HepG2 (cell line): Measurements from ENCODE around the gene TUBA4B. TPM values are rescaled to one million over a fixed set of nuclear protein-coding genes. Genes with fewer than 3 reads are reported as not detected.

Experiments used
- AHR ChIP-seq: IDR thresholded peaks from 2 replicates; pipeline ENCODE4 v1.6.1; 2018; ENCODE audit warnings: missing genetic modification reagents, missing compliant biosample characterization
- ATM ChIP-seq: fragments of 450-650 bp; IDR thresholded peaks from 2 replicates; pipeline ENCODE4 v1.7.1; 2017; ENCODE audit warnings: mild to moderate bottlenecking, borderline replicate concordance
- CENPT ChIP-seq: sonication (generic); formaldehyde crosslinking; IDR thresholded peaks from 2 replicates; pipeline ENCODE4 v1.8.0; 2022; ENCODE audit warnings: low read depth, mild to moderate bottlenecking, moderate library complexity, missing genetic modification reagents
- E2F1 ChIP-seq: sonication (generic); formaldehyde crosslinking; IDR thresholded peaks from 2 replicates; pipeline ENCODE4 v1.5.0; 2020; ENCODE audit warnings: missing genetic modification reagents
- KDM3A ChIP-seq: IDR thresholded peaks from 2 replicates; pipeline ENCODE4 v1.6.1; 2018; ENCODE audit warnings: low read depth, missing compliant biosample characterization
- MEIS2 ChIP-seq: sonication (generic); formaldehyde crosslinking; IDR thresholded peaks from 2 replicates; pipeline ENCODE4 v1.9.0; 2021; ENCODE audit warnings: mild to moderate bottlenecking, missing genetic modification reagents
- MLLT10 ChIP-seq: sonication (generic); formaldehyde crosslinking; IDR thresholded peaks from 2 replicates; pipeline ENCODE4 v1.4.0; 2020; ENCODE audit warnings: missing genetic modification reagents
- TMF1 ChIP-seq: sonication (generic); formaldehyde crosslinking; IDR thresholded peaks from 2 replicates; pipeline ENCODE4 v1.8.1; 2022; ENCODE audit warnings: low read depth, missing genetic modification reagents
- ZFAT ChIP-seq: sonication (generic); formaldehyde crosslinking; conservative IDR thresholded peaks from 2 replicates; pipeline ENCODE4 v1.8.1; 2023; ENCODE audit warnings: missing genetic modification reagents, inconsistent platforms
- ZKSCAN8 ChIP-seq: IDR thresholded peaks from 2 replicates; pipeline ENCODE4 v1.6.1; 2016; ENCODE audit warnings: borderline replicate concordance, missing genetic modification reagents, missing compliant biosample characterization
- ZNF343 ChIP-seq: sonication (generic); formaldehyde crosslinking; IDR thresholded peaks from 2 replicates; pipeline ENCODE4 v1.4.0; 2020; ENCODE audit warnings: mild to moderate bottlenecking, missing genetic modification reagents
- ZNF496 ChIP-seq: sonication (generic); formaldehyde crosslinking; IDR thresholded peaks from 2 replicates; pipeline ENCODE4 v1.8.1; 2023; ENCODE audit warnings: mild to moderate bottlenecking, moderate library complexity, missing genetic modification reagents; ENCODE audit not compliant: insufficient replicate concordance
- ZNF7 ChIP-seq: IDR thresholded peaks from 2 replicates; pipeline ENCODE4 v1.6.1; 2016; ENCODE audit warnings: missing biosample characterization, missing genetic modification reagents
- ZNF772 ChIP-seq: sonication (generic); formaldehyde crosslinking; IDR thresholded peaks from 2 replicates; pipeline ENCODE4 v1.5.0; 2020; ENCODE audit warnings: mild to moderate bottlenecking, missing genetic modification reagents
- ZSCAN29 ChIP-seq: sonication (generic); formaldehyde crosslinking; conservative IDR thresholded peaks from 2 replicates; pipeline ENCODE4 v1.4.0; 2020; ENCODE audit warnings: mild to moderate bottlenecking, missing genetic modification reagents
- polyA plus RNA-seq, 8 experiments: library from polyadenylated mRNA; depleted of rRNA in 3 of 8; stranded (reverse) in 7 of 8; unstranded in 1 of 8; fragments of >200 nt; fragmentation: Illumina TruSeq in 4 of 8; extraction: Trizol in 4 of 8; gene quantifications; 2 replicates each; pipeline versions ENCODE4 v1.2.1 to v1.2.3, GENCODE V29; 2011 to 2016; ENCODE audit warnings: low read depth in 4 of 8, missing spikeins in 1 of 8, mixed read lengths in 1 of 8; ENCODE audit not compliant: insufficient read depth in 1 of 8
- total RNA-seq, 5 experiments: library from RNA; depleted of rRNA; stranded (reverse); fragments of >200 nt; fragmentation: Illumina TruSeq; extraction: Trizol; gene quantifications; 2 replicates each; pipeline ENCODE4 v1.2.3, GENCODE V29; 2016; ENCODE audit warnings: low read depth in 1 of 5
- TF ChIP-seq, protein P1 (sequence below): sonication (generic); formaldehyde crosslinking; IDR thresholded peaks from 2 replicates; pipeline ENCODE4 v1.9.0; 2022; ENCODE audit warnings: missing genetic modification reagents, mild to moderate bottlenecking, borderline replicate concordance
- TF ChIP-seq, protein P2 (sequence below): sonication (generic); formaldehyde crosslinking; IDR thresholded peaks from 2 replicates; pipeline ENCODE4 v1.4.0; 2020; ENCODE audit warnings: low read depth, mild to moderate bottlenecking, missing genetic modification reagents
- TF ChIP-seq, protein P3 (sequence below): sonication (generic); formaldehyde crosslinking; IDR thresholded peaks from 2 replicates; pipeline ENCODE4 v1.4.0; 2020; ENCODE audit warnings: missing genetic modification reagents

The TUBA4B gene
- total and polyA plus RNA-seq, 2 of the 13 experiments (the other 11 are each of a cell fraction or from before 2014, with no cell fraction given), result 0.18 to 0.22 TPM

- TF ChIP-seq, protein P1, sequence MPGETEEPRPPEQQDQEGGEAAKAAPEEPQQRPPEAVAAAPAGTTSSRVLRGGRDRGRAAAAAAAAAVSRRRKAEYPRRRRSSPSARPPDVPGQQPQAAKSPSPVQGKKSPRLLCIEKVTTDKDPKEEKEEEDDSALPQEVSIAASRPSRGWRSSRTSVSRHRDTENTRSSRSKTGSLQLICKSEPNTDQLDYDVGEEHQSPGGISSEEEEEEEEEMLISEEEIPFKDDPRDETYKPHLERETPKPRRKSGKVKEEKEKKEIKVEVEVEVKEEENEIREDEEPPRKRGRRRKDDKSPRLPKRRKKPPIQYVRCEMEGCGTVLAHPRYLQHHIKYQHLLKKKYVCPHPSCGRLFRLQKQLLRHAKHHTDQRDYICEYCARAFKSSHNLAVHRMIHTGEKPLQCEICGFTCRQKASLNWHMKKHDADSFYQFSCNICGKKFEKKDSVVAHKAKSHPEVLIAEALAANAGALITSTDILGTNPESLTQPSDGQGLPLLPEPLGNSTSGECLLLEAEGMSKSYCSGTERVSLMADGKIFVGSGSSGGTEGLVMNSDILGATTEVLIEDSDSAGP, result peak; percentile 95
- TF ChIP-seq KDM3A (CRISPR knock-in tag), result no peak; the same call in 1 of the 2 replicates
- TF ChIP-seq AHR (CRISPR knock-in tag), result peak; percentile 94
- TF ChIP-seq MLLT10 (CRISPR knock-in tag), result no peak
- TF ChIP-seq ZNF343 (CRISPR knock-in tag), result 0 out of 2 replicates have a peak, but pooled peaks have one; percentile 88
- TF ChIP-seq ZNF496 (CRISPR knock-in tag), result no peak
- peak; percentile 87; the same call in 1 of the 2 replicates for TF ChIP-seq ZKSCAN8 (CRISPR knock-in tag)
- TF ChIP-seq ZFAT, result 0 out of 2 replicates have a peak, but pooled peaks have one; percentile 47
- TF ChIP-seq ATM, result 0 out of 2 replicates have a peak, but pooled peaks have one; percentile 12
- peak; percentile 73; the same call in 1 of the 2 replicates for TF ChIP-seq MEIS2 (CRISPR knock-in tag)
- TF ChIP-seq ZSCAN29 (CRISPR knock-in tag), result peak; percentile 65; the same call in 1 of the 2 replicates
- TF ChIP-seq E2F1 (CRISPR knock-in tag), result no peak
- TF ChIP-seq TMF1 (CRISPR knock-in tag), result peak; percentile 80; the same call in 1 of the 2 replicates
- peak; percentile 69; the same call in 1 of the 2 replicates for TF ChIP-seq CENPT (CRISPR knock-in tag)
- TF ChIP-seq ZNF7 (CRISPR knock-in tag), result no peak
- TF ChIP-seq, protein P2, sequence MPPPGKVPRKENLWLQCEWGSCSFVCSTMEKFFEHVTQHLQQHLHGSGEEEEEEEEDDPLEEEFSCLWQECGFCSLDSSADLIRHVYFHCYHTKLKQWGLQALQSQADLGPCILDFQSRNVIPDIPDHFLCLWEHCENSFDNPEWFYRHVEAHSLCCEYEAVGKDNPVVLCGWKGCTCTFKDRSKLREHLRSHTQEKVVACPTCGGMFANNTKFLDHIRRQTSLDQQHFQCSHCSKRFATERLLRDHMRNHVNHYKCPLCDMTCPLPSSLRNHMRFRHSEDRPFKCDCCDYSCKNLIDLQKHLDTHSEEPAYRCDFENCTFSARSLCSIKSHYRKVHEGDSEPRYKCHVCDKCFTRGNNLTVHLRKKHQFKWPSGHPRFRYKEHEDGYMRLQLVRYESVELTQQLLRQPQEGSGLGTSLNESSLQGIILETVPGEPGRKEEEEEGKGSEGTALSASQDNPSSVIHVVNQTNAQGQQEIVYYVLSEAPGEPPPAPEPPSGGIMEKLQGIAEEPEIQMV, result peak; percentile 81
- TF ChIP-seq ZNF772, result peak; percentile 96
- TF ChIP-seq, protein P3, sequence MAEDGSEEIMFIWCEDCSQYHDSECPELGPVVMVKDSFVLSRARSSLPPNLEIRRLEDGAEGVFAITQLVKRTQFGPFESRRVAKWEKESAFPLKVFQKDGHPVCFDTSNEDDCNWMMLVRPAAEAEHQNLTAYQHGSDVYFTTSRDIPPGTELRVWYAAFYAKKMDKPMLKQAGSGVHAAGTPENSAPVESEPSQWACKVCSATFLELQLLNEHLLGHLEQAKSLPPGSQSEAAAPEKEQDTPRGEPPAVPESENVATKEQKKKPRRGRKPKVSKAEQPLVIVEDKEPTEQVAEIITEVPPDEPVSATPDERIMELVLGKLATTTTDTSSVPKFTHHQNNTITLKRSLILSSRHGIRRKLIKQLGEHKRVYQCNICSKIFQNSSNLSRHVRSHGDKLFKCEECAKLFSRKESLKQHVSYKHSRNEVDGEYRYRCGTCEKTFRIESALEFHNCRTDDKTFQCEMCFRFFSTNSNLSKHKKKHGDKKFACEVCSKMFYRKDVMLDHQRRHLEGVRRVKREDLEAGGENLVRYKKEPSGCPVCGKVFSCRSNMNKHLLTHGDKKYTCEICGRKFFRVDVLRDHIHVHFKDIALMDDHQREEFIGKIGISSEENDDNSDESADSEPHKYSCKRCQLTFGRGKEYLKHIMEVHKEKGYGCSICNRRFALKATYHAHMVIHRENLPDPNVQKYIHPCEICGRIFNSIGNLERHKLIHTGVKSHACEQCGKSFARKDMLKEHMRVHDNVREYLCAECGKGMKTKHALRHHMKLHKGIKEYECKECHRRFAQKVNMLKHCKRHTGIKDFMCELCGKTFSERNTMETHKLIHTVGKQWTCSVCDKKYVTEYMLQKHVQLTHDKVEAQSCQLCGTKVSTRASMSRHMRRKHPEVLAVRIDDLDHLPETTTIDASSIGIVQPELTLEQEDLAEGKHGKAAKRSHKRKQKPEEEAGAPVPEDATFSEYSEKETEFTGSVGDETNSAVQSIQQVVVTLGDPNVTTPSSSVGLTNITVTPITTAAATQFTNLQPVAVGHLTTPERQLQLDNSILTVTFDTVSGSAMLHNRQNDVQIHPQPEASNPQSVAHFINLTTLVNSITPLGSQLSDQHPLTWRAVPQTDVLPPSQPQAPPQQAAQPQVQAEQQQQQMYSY (CRISPR knock-in tag), result peak; percentile 67; the same call in 1 of the 2 replicates
Observed at GRCh38 chr2:219294356-219295351, 41.6 kb downstream of the TUBA4B start (continued).
